ENCODE measurements around the gene UTP14A.

- no peak for TF ChIP-seq POLR2A (IDR thresholded peaks at IDR 0.05)
- TF ChIP-seq CTCF (IDR thresholded peaks at IDR 0.05 in 8 of 11, conservative IDR thresholded peaks at IDR 0.05 in 3 of 11): no peak
- no peak for TF ChIP-seq POLR2AphosphoS5 (IDR thresholded peaks at IDR 0.05)
These were observed 53.0 kb downstream of the UTP14A start for GRCh38 chrX:129958814-129959492.
